ENCODE measurements around the gene GDPD5.

The GDPD5 gene

DNA sequence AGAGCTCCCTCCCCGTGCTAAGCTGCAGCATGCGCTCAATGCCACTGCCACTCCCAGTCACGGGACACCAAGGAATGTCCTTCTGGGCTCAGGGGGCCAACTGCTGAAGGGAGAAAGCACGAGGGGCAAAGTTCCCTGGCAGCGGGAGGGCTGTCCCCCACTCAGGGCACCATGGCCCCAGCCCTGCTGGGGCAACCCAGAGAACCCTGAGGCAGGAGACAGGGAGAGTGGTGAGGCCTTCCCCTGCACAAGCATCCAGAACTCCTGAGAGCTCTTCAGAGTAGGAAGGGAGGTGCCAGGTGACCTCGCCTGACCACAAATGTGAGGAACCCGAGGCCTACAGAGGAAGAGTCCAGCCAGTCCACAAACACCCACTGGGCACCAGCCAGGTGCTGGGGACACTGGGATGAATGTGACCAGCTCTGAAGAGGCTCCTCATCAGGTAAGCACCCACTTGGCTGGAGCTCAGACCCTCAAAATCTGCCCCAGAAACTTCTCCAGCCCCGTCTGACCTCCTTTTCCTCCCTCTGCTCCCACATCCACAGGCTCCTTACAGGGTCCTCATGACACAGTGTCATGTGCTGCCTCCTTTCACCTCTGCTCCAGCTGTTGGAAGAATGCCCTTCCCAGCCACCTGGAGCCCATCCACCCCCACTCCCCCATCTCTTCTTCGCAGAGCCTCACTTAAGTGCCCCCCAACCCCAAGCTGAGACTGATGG is 15.6 kb downstream of the GDPD5 start:
- no peak for DNase-seq

DNA sequence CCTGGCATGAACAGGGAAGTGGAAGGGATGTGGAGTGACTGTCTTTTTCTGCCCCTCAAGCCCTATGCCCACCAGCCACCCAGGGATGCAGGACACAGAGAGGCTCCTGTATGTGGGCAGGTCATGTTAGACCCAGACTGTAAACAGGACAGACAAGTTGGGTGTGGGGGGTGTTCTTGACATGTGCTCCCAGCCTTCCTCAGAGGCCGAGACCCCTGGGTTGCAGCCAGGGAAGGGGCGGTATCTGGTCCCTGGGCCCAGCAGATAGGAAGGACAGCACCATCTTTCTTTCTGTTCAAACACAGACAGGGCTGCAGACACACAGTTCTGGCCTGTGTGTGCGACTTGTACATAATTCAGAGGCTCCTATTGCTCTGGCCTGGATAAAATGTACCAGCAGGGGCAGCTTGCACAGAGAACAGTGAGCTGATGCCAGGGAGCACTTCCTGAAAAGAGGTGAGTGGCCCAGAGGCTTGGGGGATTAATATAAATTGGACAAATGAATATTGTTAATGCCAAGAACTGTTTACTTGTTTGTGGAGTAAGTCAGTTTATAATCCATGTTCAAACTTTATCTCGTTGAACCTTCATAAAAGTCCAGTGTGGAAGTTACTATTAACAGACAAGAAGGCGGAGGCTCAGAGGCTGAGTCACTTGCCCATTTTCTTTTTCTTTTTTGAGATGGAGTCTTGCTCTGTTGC is 16.6 kb downstream of the GDPD5 start:
- no peak for DNase-seq

DNA sequence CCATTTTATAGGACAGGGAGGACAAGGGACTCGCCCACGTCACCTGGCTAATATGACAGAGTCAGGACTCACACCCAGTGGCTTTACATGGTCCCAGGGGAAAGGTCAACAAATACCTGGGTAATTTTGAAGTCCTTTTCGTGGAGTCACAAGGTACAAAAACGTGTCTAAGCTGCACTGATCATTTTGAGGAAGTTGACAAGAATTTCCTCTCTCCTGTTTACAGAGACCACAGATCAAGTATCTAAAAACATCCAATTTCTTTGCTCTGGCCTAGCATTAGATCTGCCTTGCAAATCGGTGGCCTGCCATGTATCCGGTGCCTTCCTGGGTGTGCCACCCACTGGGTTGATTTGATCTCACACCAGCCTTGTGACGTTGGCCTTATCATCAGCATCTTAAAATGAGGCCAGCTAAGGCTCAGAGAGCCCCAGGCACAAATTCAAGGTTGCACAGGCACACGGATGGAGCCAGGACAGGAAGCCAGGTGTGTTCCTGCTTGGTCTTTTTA is 17.6 kb downstream of the GDPD5 start:
- DNase-seq: no peak

DNA sequence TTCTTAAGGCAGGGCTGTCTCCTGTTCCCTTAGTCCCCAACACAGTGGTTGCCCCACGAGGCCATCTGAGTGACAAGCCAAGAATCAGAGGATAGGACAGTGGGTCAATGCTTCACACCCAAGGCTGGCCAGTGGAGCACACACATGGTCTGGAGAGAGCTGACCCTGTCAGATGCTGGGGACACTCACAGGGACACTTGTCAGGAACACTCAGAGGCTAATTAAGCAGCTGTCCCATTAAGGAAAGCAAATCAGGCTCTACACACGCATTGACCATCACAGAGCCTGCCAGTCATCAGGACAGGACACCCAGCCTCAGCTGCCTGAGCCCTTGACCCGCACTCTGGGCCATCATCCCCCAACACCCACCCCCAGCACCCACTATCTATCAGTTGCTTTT is 18.2 kb downstream of the GDPD5 start:
- no peak for DNase-seq

DNA sequence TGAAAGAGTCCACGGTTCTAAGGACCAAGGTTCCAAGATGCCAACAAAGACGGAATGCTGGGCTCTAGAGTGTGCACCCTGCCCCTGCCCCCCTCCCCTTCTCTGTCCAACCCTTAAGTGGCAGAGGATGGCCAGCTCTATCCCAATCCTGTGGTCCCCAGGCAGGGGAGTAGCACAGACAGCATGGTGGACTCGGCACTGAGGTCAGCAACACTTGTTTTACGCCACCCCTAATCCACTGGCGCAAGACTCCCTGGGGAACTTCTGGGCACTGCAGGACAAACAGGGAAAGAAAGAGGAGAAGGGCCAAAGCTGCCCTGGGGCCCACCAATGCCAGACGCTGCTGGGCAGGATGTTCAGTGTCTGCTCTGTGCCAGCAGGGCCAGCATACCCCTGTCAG is 18.9 kb downstream of the GDPD5 start:
- DNase-seq: no peak

DNA sequence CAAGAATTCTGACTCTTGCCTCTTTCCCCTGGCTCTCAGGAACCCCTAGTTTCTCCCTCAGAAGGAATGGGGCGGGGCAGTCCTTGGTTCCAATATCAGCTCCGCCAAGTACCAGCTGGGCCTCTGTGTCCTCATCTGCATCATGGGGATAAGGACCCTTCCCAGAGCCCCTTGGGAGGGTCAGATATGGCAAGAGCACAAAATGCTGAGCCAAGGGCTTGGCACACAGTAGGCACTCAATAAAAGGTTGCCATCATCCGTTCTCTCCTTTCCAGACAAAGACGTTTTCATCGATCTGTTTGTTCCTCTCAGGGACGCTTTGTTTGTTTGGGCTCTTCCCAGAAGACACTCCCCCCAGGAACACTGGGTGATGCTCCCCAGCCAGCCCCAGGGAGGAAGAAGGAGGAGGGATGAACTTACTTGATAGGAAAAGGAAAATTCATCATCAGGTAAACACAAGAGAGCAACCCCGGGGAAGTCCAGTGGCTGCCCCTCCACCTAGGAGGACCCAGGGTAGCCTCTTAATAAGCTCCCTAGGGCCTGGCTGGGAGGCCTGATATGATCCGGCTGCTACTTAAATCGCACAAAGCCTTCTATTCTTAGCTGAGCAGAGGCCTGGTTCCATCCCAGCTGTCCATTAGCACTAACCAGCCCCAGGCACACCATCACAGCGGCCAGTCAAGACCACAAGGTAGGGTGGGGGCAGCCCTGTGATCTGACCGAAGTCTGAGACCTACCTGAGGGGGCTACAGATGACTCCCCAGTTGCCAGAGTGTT is 19.6 kb downstream of the GDPD5 start:
- no peak for DNase-seq

DNA sequence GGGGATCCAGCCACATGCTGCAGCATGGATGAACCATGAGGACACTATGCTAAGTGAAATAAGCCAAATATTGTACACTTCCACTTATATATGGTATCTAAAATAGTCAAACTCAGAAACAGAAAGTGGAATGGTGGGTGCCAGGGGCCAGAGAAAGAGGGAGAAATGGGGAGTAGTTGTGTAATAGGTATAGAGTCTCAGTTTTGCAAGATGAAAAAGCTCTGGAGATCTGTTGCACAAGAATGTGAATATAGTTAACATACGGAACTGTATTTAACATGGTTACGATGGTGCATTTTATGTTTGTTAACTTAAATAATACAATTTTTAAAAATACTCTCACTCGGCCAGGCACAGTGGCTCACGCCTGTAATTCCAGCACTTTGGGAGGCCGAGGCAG is 21.2 kb downstream of the GDPD5 start:
- DNase-seq: no peak

GRCh38 chr11:75503531-75504099 is 22.1 kb downstream of the GDPD5 start:
- DNase-seq: no peak

GRCh38 chr11:75502138-75502537 is 23.6 kb downstream of the GDPD5 start:
- DNase-seq: no peak

DNA sequence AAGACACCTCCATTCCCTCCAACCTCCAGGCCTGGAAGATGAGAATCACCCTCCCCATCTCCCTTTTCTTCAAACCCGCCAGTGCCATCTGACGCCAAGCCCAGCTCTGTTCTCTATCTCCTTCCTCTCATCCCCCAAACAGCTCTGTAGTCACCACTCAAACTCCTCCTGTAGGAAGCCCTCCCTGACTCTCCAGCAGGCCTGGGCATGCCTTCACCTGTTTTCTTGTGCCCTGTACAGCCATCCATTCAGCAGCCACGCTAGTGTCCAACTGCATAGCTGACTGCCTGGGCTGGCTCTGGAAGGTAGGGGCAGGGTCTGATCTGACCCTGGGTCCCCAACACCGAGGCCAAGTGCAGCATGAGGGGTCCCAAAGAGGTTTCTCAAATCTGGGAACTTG is 25.0 kb downstream of the GDPD5 start:
- DNase-seq: no peak

- no peak for DNase-seq
Observed at GRCh38 chr11:75499423-75500190, 26.1 kb downstream of the GDPD5 start.

DNA sequence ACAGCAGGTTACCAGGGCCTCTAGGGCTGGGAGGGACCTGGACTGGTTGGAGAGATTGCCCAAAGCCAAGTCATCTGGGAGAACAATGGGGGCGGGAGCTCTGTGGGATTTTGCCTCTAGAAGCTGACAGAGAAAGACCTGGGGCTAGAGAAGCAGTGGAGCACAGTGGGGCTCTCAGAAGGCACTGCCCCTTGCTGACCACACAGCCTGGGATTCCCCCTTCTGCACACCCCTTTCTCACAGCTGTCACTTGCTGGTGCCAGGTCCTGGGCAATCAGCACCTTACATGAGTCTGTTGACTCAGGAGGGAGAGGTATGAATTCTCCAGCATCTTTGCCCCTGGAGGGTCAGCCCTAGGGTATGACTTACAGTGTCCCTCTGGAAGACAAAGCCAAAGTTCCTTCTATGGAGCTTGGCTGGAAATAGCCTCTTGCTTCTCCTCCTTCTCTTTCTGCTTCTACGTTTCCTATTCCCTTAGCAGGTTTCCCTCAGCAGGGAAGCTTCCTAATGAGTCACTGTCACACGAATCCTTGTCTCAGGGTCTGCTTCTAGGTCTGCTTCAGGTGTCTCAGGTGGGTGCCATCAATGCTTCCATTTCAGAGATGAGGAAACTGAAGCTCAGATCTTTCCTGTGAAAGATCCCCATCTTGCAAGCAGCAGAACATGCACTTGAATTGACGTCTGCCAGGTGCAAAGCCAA is 27.0 kb downstream of the GDPD5 start:
- DNase-seq: no peak

- DNase-seq: no peak
Observed at GRCh38 chr11:75497788-75498409, 27.8 kb downstream of the GDPD5 start.

GRCh38 chr11:75496305-75496752 is 29.4 kb downstream of the GDPD5 start:
- DNase-seq: no peak

DNA sequence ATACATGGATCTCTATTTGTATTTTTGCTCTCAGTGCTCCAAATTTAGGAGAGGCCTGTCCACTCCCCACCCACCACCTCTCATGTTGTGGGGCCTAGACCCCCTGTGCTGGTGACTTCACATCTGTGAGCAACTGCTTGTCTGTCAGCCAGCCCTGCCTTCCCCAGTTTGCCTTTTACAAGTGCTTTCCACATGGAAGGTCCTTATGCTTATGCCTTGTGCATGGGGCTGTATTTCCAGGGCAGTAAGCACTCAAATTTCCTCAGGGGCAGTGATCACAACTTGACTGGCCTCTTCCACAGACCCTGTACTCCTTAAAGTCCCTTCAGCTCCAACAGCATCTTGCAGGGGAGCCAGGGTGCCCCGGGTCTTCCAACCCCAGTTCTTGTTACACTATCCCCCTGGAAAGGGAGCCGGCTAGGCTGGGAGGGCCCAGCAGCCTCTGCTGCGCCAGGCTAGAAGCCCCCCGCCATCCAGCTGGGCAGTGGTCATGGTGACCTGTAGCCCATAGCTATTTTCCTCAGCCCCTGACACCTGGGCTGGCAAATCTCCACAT is 29.9 kb downstream of the GDPD5 start:
- DNase-seq: no peak

- no peak for DNase-seq
Observed at GRCh38 chr11:75493626-75494025, 32.1 kb downstream of the GDPD5 start.

DNA sequence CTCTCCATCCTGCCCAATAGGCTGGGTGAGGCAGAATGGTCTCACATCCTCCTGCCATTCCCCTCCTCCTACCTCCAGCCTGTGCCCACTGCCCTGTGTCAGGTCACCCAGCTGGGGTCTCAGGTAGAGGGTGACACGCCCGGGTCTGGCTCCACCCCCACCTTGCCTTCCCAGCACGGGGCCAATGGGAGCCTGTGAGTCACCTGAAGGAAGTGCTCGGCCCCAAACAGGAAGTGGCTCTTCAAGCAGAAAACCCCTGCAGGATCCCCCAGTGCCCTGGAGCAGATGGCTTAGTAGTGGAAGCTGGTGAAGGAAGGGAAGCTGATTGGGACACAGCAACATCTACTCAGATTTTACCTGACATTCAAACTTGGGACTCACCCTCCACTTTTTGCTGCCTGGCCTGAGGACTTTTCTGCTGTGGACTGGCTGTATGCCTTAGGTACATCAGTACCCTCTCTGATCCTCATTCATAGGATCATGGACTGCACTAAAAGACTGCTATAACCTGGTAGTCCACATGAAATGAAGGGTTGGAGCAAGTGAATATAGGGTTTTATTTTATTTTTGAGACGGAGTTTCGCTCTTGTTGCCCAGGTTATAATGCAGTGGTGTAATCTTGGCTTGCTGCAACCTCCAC is 33.4 kb downstream of the GDPD5 start:
- DNase-seq: no peak

DNA sequence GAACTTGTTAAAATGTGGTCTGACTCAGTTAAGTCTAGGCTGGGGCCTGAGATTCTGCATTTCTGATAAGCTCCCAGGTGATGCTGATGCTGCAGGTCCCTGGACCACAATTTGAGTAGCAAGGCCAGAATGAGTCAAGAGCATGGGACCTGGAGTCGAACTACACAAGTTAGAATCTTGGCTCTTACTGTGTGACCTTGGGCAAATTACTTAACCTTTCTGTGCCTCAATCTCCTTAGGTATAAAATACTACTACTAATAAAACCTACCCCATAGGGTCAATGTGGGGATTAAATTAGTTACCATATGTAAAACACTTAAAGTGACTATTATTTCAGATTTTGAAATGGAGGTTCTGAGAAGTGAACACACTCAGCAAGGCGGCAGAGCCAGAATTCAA is 34.3 kb downstream of the GDPD5 start:
- no peak for DNase-seq

DNA sequence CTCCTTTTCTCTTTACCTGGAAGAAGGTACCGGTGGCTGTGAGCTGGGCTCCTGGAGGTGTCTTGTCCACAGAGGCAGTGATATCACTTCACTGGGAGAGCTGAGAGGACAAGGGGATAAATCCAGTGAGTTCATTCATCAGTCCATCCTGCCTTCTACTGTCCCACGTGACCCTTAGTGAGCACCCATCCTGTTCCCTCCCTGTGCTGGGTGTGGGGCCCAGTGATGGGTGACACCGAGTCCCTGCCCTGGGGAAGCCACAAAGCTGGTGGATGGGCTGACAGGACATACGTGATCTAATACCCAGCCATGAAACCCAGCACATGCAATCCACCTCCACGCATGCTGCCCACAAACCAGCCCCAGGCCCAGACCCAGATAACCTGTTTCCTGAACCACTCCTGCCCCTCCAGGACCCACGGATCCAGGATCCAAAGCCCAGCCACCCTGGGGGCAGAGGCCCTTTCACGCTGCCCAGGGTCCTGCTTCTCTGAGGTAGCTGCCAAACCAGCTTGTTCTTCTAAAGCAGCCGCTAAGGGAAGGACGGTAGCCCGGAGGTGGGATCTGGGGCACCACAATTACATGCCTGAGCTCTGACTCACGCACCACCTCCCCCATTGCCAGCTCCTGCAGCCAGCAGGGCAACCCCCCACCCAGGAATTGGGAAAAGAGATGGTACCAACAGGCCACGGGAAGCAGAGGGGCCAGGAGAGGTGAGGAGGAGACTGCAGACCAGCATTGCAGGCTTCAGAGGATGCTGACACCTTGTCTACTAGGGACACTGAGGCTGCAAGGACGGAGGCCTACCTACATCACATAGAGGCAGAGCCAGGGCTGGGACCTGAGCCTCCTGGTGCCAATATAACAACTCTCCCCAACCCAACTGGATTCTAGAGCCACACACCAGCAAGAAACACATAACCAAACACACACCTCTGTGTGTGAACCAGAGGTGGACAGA is 35.2 kb downstream of the GDPD5 start:
- DNase-seq: no peak
